GM10266 (cell line): ENCODE measurements around the gene PCNT.
A peak's percentile ranks its signal among the peaks of the same experiment; 100 is the strongest.

Source experiments
- DNase-seq: peaks from one replicate; pipeline ENCODE4 v3.0.0; 2012; ENCODE audit errors: extremely low spot score
- CTCF ChIP-seq: IDR thresholded peaks from 2 replicates; pipeline ENCODE4 v1.5.1; 2012; ENCODE audit warnings: mild to moderate bottlenecking, low read depth; ENCODE audit not compliant: control insufficient read depth, insufficient read depth; ENCODE audit errors: missing control alignments

The PCNT gene

GRCh38 chr21:46285761-46286647 lies 38.0 kb upstream of the PCNT start, which contains the start of gene YBEY:
TSS of gene YBEY (plus strand) at chr21:46286342. CDS start at chr21:46286914, 572 bp downstream.
- TF ChIP-seq CTCF = peak; percentile 48
- peak; percentile 98 for DNase-seq

GRCh38 chr21:46286648-46287002 lies 37.3 kb upstream of the PCNT start:
- no peak for DNase-seq
- TF ChIP-seq CTCF = no peak

- no peak for DNase-seq
- TF ChIP-seq CTCF = no peak
These were observed 36.4 kb upstream of the PCNT start for GRCh38 chr21:46287541-46287940.

GRCh38 chr21:46289655-46290179 lies 34.2 kb upstream of the PCNT start:
- TF ChIP-seq CTCF = no peak

GRCh38 chr21:46291561-46291960 lies 32.4 kb upstream of the PCNT start:
- no peak for TF ChIP-seq CTCF
- no peak for DNase-seq

More at GRCh38 chr21:46289655-46290179, 34.2 kb upstream of the PCNT start:
- DNase-seq = no peak

GRCh38 chr21:46294647-46295176 lies 29.2 kb upstream of the PCNT start:
- DNase-seq = peak; percentile 68
- no peak for TF ChIP-seq CTCF
